ENCODE data around the gene AXDND1.
"Not testable (repeated sequence)": the region's sequence is repeated elsewhere in the genome, so short reads cannot be mapped to it uniquely, and the experiment has no call there.

The AXDND1 gene

GRCh38 chr1:179366093-179366800 is 476 bp downstream of the AXDND1 start:
- DNase-seq (ENCODE audit: low spot score): no peak

GRCh38 chr1:179369751-179370341 is 4.1 kb downstream of the AXDND1 start:
- DNase-seq (ENCODE audit: low spot score): peak; percentile 91

- DNase-seq (ENCODE audit: low spot score): no peak
Measured at GRCh38 chr1:179372160-179372559, 6.4 kb downstream of the AXDND1 start.

GRCh38 chr1:179376223-179376622 is 10.5 kb downstream of the AXDND1 start:
- no peak for DNase-seq (ENCODE audit: low spot score)

- DNase-seq (ENCODE audit: low spot score): no peak
Measured at GRCh38 chr1:179380299-179380698, 14.5 kb downstream of the AXDND1 start.

GRCh38 chr1:179384027-179384426 is 18.3 kb downstream of the AXDND1 start:
- no peak for DNase-seq (ENCODE audit: low spot score)

GRCh38 chr1:179385510-179385909 is 19.7 kb downstream of the AXDND1 start:
- no peak for DNase-seq (ENCODE audit: low spot score)

DNA sequence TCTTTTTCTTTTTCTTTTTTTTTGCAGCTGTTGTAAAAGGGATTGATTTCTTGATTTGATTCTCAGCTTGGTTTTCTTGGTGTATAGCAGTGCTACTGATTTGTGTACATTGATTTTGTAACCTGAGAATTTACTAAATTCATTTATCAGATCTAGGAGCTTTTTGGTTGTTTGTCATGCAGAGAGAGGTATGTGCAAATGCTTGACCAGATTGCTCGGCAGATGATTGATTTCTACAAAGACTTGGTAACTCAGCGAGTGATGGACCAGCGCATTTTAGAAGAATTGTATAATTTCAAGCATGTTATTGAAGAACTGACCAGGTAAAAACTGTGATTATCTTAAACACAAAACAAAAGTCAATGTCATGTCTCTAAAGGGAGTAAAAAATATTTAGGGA is 27.9 kb downstream of the AXDND1 start:
- DNase-seq (ENCODE audit: low spot score): no peak

GRCh38 chr1:179399399-179399798 is 33.6 kb downstream of the AXDND1 start:
- DNase-seq (ENCODE audit: low spot score): not testable (repeated sequence)

DNA sequence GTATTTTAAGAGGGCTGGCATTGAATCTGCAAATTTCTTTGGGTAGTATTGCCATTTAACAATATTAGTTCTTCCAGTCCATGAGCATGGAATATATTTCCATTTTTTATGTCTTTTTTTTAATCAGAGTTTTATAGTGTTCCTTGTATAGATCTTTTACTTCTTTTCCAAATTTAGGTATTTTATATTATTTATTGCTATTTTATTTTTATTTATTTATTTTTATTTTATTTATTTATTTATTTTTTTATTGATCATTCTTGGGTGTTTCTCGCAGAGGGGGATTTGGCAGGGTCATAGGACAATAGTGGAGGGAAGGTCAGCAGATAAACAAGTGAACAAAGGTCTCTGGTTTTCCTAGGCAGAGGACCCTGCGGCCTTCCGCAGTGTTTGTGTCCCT is 52.0 kb downstream of the AXDND1 start:
- not testable (repeated sequence) for DNase-seq (ENCODE audit: low spot score)

DNA sequence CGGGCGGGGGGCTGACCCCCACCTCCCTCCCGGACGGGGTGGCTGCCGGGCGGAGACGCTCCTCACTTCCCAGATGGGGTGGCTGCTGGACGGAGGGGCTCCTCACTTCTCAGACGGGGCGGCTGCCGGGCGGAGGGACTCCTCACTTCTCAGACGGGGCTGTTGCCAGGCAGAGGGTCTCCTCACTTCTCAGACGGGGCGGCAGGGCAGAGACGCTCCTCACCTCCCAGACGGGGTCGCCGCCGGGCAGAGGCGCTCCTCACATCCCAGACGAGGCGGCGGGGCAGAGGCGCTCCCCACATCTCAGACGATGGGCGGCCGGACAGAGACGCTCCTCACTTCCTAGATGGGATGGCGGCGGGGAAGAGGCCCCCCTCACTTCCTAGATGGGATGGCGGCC is 52.9 kb downstream of the AXDND1 start:
- DNase-seq (ENCODE audit: low spot score): not testable (repeated sequence)

GRCh38 chr1:179424610-179425009 is 58.8 kb downstream of the AXDND1 start:
- DNase-seq (ENCODE audit: low spot score): no peak

DNA sequence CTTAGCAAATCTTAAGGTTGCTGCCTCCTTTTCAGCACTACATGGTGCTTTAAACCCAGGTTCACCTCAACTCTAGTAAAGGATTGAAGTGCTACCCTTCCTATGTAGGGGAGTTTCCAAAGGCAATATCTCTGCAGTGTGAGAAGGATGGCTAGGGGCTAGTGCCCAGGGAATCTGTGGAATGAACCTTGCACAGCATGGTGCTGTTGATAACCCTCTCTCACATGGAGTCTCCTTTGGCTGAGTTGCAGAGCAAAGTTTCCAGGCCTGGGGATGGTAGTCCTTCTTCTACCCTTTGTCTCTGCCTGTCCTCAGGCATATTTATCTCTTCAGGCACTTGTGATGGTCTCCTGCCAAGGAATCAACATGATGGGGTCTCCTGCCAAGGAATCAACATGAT is 59.4 kb downstream of the AXDND1 start:
- DNase-seq (ENCODE audit: low spot score): no peak

GRCh38 chr1:179437171-179437570 is 71.4 kb downstream of the AXDND1 start:
- DNase-seq (ENCODE audit: low spot score): no peak

DNA sequence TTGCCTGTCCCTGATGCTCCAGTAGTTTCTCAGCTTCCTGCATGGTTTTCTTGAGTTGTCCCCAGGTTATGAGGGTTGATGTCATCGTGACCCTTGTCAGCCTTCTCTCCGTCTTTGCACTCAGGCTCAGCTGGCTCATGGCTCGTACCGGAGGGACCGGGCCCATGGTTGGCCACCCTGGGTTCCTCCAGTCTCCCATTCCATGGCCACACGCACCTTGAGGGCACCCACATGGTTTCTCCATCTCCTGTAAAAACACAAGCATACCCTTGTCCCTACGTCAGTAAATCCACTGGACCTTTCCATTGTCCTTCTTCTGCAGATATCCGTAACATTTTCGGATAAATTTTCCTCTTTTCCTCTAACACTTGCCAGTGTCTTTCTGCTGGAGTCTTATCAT is 73.9 kb downstream of the AXDND1 start:
- DNase-seq (ENCODE audit: low spot score): not testable (repeated sequence)

GRCh38 chr1:179440301-179440700 is 74.5 kb downstream of the AXDND1 start:
- not testable (repeated sequence) for DNase-seq (ENCODE audit: low spot score)

DNA sequence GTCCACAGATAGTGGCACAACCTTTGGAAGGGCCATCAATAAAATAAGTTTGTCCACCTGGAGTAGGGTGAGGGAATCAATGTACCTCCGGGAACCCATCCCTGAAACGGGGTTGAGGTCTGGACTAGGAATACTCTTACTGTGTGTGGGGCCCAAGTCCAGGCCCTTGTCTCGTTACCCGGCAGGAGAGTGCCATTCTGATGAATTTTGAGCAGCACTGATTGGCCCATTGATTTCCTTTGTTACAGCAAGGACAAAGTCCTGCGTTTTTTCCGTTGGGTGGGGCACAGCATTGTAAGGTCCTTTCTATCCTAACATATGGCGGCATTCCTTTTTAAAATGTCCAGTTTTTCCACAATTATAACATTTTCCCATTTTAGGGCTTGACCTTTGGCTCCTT is 75.2 kb downstream of the AXDND1 start:
- no peak for DNase-seq (ENCODE audit: low spot score)

DNA sequence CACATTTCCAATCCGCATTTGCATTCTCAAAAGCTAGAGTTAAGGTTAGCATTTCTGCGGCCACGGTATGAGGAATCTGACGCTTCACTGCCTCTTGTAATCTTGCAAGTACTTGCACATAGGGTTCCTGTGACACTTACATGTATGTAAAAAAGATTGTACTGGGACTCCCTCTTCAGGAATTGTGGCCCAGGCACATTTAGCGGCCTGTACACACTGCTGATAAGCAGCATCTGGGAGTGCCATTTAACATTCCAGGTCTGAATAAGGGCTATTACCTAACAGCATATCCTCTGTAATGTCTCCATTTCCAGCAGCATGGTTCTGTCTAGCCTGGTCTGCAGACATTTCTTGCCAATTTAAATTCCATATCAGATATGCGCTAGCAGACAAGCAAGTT is 75.7 kb downstream of the AXDND1 start:
- DNase-seq (ENCODE audit: low spot score): no peak

- not testable (repeated sequence) for DNase-seq (ENCODE audit: low spot score)
Measured at GRCh38 chr1:179442846-179443245, 77.1 kb downstream of the AXDND1 start.

- no peak for DNase-seq (ENCODE audit: low spot score)
Measured at GRCh38 chr1:179445593-179445992, 79.8 kb downstream of the AXDND1 start.

- DNase-seq (ENCODE audit: low spot score): no peak
Measured at GRCh38 chr1:179447489-179447888, 81.7 kb downstream of the AXDND1 start.

DNA sequence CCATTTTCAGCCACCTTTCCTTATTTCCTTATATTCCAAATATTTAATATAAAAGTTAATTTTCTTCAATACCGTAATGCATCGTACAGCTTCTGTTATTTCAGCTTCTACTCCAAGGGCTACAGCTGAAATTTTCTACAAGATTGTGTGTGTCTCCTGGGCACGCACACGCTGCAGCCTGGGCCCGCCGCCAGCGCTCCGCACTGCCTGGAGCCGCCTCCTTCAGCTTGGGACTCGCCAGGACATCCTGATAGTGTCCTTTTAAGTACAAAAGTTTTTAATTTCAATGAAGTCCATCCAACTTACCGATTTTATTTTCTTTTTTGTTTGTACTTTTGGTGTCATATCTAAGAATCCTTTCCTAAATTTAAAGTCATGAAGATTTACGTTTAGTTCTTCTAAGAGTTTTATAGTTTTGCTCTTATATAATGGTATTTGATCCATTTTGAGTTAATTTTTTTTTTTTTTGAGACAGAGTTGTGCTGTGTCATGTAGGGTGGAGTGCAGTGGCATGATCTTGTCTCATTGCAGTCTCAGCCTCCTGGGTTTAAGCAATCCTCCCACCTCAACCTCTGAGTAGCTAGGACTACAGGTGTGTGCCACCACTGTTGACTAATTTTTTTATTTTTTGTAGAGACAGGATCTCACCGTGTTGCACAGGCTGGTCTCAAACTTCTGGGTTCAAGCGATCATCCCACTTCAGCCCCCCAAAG is 82.8 kb downstream of the AXDND1 start:
- no peak for DNase-seq (ENCODE audit: low spot score)

DNA sequence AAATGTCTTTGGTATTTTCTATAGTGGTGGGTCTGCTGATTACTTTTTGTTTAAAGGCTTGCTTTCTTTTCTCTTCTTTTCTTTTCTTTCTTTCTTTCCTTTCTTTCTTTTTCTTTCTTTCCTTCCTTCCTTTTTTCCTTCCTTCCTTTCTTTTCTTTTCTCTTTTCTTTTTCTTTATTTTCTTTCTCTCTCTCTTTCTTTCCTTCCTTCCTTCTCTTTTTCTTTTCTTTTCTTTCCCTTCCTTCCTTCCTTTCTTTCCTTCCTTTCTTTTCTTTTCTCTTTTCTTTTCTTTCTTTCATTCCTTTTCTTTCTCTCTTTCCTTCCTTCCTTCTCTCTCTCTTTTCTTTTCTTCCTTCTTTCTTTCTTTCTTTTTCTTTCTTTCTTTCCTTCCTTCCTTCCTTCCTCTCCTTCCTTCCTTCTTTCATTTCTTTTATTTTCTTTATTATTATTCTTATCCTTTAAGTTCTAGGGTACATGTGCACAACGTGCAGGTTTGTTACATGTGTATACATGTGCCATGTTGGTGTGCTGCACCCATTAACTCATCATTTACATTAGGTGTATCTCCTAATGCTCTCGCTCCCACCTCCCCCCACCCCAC is 93.9 kb downstream of the AXDND1 start:
- DNase-seq (ENCODE audit: low spot score): not testable (repeated sequence)
